GM19023 (cell line): Measurements from ENCODE around the gene TAL1.
"Not testable (repeated sequence)": the region's sequence is repeated elsewhere in the genome, so short reads cannot be mapped to it uniquely, and the experiment has no call there.

ENCODE experiments used
- ATAC-seq: cut with Tn5 transposase; IDR thresholded peaks from one replicate; pipeline ENCODE4 v1.9.1; 2021; ENCODE audit warnings: mild to moderate bottlenecking, moderate library complexity; ENCODE audit not compliant: unreplicated experiment

TAL1 gene

DNA sequence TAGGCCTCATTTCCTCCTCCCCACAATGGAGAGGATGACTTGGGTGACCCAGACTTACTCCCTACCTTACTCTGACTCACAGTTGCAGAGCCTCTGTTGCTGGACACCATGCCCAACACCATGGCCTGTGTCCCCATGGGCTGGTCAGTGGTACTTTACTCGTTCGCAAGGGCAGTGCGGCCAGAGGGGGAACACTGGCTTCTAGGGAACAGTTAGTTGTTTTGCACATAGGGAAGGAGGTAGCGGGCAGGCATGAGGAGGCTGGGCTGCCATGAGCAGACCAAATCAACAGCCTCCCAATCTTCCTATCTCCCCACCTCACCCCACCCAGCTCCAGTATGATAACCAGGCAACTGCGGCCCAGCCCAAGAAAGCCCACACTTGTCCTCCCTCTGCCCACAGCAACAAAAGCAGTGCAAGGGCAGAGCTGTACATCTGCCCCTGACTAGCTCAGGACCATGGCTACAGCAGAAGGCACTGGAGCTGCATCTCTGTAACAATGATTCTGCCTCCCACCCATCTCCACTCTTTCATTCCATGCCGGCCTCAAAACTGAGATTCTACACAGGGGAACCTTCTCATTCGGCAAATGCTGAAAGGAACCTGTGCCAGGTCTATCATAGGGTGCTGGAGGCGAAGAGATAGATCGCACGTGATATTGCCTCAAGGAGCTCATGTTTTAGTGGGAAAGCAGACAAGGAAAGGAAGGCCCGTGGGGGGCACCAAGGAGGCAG is 18.6 kb downstream of the TAL1 start:
- no peak for ATAC-seq

DNA sequence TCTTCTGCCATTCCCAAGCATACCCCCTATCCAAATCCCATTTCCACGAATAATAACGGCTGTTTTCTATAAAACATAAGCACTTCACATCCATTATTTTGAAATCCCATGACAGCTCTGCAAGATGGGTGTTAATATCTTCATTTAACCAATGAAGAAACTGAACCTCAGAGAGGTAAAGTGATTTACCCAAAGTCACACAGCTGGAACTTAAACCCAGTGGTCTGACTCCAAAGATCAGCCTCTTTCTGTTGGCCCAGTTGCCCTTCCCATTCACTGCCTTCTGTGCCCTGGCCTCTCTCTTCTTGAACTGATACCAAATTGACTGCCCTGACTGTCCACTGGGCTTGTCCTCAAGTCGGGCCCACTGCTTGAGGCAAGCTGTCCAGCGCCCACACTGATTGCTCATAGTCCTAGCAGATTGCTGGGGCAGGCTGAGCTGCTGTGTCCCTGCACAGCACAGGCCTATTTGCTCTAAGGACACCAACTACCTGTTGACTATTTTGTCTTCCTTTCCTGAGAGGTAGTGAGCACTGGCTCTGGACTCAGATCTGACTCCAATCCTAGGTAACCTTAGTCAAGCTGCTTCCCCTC is 19.3 kb downstream of the TAL1 start:
- no peak for ATAC-seq

DNA sequence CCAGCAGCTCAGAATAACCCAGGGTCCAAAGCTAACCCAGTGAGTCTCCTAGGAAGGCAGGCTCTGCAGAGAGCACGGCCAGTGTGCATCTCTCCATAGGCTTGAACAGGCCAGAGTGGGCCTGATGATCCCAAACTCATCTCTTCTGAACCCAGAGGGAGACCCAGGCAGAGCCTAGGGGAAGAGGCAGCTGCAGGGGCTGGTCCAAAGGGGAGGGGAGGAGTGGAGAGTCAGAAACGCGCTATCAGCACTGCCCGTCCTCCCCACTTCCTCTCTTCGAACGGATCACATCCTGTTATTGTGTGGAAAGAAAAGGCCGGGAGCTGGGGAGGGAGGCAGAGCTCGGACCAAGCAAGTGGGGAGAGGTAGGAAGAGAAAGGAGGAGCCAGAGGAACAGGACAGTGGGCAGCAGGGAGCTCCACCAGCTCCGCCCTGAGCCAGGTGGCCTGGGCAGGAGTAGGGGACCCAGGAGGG is 20.2 kb downstream of the TAL1 start:
- ATAC-seq: no peak

DNA sequence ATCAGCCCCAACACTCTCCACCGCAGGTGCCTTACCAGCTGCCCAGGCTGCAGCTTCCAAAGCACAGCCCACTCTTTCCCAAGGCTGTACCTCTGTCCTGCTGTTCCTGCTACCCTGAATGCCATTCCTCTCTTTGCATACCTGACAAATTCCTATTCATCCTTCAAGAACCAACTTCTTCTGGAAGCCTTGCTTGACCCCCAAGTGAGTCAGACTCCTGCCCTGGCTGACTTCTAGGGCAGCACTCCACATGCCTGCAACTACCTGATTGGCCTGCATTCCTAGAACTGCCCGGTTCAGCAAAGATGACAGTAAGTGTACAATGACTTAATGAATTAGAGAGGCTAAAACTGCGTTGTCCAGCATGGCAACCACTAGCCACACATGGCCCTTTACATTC is 21.4 kb downstream of the TAL1 start:
- no peak for ATAC-seq

DNA sequence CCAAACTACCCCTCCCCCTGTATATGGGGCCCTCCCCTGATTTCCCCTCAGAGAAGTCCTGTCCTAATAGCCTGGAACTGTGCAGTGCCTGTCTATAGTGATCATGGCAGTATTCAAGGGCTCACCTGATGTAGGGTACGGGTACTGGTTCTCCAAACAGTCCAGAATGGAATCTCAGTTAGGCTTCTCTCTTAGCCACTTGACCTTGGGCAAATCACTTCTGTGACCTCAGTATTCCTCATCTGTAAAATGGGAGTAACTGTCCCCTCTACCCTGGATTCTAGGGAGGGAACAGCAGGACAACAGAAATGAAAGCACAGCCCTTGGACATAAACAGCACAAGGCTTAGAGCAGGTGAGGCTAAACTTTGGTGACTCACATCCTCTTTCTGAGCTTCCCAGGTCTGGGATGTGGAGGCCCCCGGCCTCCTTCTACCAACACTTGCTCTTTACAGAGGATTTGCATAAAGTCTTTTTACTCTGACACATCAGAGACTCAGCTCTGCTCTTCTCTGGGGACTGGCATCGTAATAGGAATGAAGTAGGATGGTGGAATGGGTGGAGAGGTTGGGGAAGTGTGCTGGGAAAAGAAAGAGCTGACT is 22.2 kb downstream of the TAL1 start:
- ATAC-seq: no peak

DNA sequence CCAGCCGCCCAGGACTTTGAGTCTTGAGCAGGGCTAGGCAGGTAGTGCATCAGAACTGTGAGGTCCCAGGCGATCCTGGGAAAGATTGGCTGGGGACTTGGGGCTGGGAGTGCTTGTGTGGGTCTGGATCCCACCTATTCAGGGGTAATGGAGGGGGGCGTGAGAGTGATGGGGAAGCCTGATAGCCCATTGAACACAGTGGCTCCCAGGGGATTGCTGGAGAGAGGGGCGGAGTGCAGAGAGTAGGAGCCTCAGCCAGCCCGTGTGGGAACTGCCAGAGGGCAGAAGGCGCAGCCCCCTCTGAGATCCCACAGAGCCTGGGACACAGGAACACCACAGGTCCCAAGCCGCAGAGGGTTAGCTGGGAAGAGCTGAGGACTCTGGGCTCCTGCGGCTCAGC is 22.9 kb downstream of the TAL1 start:
- ATAC-seq: no peak

DNA sequence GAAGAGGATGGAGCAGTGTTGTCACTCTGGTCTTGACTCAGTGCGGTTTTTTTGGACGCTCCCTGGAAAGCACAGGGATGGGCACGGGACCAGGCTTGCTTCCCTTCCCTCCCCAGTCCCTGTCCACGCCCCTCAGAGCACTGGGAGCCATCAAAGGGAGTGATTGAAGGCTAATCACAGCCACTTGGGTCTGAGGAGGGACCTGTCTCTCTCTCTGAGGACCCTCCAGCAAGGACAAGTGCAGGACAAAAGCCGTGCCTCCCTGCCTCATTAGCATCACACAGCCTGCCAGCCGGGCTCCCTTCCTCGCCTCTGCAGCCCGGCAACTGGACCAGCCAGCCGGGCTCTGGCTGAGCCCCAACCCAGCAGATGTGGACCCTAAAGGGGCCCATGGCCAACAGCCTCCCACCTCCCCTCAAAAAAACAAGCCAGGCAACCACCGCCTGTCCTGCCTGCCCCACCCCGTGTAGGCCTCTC is 23.6 kb downstream of the TAL1 start:
- ATAC-seq: no peak

DNA sequence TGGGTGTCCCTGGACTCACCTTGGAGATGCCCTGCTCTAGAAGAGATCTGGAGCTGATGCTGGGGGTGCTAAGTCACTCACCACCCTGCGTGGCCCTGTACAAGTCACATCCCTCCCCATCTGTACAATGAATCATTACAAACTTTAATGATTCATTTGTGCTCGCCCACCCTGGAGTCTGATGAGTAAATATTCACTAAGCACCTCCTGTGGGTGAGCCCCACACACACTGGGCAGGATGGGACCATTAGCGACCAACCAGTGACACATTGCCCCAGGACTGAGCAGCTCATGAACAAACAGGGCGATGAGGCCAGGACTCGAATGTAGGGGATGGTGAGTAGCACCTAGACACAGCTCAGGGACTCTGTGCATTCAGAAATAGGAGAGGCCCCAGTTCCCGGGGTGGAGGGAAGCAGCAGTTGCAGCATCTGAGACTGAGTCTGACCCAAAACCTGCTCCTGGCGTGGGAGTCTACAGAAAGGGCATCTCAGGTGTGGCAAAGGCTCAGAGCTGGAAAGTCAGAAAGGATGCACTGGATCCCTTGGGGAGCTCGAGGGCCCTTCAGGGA is 24.1 kb downstream of the TAL1 start:
- no peak for ATAC-seq

DNA sequence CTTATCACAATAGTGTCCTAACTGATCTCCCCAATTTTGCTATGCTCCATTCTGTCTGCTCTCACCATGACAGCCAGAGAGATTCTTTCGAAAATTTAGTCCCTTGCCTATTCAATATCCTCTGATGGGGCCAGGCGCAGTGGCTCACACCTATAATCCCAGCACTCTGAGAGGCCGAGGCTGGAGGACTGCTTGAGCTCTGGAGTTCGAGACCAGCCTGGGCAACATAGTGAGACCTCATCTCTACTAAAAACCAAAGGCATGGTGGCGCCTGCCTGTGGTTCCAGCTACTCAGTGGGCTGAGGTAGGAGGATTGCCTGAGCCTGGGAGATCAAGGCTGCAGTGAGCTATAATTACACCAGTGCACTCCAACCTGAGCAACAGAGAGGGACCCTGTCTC is 26.1 kb downstream of the TAL1 start:
- ATAC-seq: no peak

DNA sequence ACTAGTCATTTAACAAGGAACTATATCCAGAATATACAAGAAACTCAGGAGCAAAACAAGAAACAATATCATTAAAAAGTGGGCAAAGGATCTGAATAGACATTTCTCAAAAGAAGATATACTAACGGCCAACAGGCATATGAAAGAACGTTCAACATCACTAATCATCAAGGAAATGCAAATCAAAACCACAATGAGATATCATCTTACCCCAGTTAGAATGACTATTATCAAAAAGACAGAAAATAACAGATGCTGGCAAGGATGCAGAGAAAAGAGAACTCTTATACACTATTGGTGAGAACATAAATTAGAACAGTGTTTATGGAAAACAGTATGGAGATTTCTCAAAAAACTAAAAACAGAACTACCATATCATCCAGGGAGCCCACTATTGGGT is 28.5 kb downstream of the TAL1 start:
- ATAC-seq: not testable (repeated sequence)

DNA sequence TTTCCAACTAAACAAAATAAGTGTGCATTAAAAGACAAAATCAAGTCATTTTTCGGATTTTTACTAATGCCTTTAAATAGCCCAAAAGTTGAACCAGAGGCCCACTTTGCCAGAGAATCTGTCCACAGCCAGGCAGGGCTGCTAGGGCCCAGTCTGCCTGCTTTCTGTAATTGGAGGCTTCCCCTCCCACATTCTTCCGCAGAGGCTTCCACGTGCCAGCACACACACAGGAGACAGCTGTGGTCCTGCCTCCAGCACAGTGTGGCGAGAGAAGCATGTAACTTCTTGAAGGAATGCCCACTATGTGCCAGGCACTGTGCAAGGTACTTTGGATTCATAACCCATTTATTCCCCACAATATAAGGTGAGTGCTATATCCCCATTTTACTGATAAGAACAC is 30.8 kb downstream of the TAL1 start:
- ATAC-seq: no peak

DNA sequence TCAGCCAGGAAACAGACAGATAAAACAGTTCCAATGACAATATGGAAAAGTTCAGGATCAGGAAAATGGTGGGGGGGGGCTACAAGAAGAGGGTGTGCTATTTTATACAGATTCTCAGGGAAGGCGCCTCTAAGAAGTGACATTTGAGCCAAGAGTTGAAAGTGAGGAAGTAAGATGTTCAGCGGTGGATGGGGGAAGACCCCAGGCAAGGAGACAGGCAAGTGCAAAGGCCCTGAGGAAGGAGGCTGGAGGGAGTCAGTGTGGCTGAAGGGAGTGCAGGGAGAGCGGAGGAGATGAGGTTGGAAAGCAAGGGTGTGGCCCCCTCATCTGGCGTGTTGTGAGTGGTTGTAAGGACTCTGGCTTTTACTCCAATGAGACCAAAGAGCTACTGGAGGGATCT is 33.8 kb downstream of the TAL1 start:
- ATAC-seq: no peak

DNA sequence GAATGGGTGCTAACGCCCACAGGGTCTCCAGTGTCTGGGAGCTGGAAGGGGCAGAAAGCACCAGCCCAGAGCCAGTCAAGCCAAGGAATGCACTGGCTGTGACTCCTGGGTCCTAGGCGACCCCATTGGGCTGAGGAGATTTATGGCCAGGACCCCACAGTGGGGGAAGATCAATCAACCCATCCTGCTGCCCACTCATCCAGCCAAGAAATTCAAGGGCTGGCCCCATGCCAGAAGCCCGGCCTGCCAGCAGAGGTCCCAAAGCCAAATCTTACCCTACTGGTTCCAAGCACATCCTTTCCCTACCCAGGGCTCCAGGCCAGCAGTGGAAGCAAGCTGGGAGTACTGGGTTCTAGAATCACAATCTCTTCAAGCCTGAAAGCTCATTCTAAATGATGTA is 35.4 kb downstream of the TAL1 start:
- no peak for ATAC-seq

DNA sequence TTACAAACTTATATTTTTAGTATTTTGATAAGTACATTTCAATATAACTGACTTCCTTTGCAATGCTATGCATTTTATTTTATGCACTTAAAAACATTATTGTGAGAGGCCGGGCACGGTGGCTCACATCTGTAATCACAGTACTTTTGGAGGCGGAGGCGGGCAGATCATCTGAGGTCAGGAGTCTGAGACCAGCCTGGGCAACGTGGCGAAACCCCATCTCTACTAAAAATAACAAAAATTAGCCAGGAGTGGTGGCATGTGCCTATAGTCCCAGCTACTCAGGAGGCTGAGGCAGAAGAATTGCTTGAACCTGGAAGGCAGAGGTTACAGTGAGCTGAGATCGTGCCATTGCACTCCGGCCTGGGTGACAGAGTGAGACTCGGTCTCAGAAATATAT is 36.0 kb downstream of the TAL1 start:
- not testable (repeated sequence) for ATAC-seq

DNA sequence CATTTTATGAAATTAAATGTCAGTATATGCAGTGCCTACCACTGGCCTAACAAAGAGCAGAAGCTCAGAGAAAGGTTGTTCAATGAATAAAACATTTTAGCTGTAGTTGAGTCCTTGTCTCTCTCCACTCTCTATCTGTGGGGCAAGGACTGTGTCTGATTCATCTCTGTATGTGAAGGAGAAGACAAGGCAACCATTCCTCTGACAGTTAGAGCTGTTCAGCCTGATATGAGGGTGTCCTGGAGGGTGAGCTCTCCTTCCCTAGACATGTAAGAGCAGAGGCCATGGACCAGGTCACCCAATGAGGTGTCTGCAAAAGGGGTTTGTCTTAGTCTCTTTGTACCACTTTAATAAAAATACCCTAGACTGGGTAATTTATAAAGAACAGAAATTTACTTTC is 37.7 kb downstream of the TAL1 start:
- ATAC-seq: no peak

DNA sequence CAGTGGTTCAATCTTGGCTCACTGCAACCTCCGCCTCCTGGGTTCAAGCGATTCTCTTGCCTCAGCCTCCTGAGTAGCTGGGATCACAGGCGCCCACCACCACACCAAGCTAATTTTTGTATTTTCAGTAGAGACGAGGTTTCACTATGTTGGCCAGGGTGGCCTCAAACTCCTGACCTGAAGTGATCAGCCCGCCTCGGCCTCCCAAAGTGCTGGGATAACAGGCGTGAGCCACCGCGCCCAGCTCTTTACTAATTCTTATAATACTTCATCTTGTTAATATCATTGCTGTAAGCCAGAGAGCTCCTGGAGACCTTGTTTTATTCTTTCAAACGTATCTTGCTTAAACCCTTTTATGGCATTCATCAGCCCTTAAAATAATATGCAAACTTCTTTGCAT is 38.5 kb downstream of the TAL1 start:
- ATAC-seq: not testable (repeated sequence)

DNA sequence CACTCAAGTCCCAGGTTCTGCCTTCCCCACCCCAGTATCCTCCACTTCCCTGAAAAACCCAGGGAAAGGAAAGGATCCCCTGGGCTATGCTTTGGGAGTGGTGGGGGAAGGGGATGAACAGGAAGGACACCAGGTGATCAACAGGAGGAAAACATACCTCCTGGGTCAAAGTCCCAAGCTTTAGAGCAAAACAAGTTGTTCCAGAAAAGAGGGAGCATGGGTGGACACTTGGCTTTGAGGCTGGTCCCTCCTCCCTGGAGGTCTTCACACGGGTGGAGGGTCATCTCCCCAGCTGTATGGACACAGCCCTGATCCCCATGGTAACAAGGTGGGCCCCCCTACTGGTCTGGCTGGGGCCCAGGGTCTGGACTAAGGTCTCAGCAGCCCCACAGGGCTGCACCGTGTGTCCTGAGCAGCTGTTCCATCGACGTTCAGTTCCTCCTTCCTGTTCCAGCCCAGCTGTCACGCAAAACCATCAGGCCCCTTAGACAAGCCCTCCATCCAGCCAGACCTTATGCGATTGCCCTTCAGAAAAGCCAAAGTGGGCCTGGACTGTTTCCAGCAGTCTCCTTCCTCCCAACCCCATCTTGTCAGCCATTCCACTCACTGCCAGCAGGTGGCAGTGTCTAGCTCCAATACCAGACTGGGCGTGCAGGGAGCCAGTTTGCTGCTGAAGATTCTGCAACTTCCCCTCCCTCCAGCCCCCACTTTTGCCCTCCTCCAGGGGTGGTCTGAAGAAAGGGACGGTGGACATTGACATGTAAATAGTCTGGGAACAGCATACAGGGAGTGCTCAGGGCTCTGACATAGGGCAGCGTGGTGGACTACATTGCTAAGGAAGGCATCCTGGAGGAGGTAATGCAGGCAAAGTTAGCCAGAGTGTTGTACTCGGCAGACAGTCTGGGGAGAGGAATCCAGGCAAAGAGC is 39.3 kb downstream of the TAL1 start:
- peak; percentile 71 for ATAC-seq

DNA sequence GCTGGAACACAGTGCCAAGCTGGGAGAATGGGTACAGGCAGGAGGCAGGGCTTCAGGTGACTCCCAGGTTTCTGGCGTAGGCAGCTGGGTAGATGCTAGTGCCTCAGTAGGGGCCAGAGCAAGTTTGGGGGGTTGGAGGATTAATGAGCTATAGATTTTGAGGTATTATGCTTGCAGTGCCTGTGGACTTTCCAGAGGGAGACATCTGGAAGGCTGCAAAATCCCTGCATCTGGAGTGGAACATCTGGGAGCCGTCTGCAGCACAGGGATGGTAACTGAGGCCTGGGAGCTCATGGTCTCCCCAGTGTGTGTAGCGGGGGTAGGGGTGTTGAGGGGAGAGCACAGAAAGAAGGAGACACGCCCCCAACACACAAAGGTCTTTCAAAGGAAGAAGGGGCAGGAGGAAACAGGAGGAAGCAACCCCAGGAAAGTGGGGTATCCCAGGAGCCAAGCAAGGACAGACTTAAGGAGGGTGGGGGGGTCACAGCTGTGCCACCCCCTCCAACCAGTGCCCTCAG is 40.0 kb downstream of the TAL1 start:
- no peak for ATAC-seq

DNA sequence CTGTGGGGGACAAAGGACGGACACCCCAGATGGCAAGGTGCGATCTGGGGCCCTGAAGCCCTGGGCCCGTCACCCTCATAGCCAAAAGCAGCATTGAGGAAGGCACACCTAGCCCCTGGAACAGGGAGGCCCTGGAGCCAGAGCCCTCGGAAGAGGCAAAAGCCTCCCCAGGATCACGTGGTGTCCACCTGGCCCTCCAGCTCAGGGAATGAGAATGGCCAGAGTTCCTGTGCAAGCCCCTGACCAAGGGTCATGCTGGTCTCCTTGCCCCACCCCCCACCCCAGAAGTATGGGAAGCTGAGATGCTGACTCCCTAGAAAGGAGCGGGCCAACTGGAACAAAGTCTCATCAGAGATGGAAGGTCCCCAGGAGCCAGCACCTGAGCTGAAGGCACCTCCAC is 41.2 kb downstream of the TAL1 start:
- no peak for ATAC-seq

DNA sequence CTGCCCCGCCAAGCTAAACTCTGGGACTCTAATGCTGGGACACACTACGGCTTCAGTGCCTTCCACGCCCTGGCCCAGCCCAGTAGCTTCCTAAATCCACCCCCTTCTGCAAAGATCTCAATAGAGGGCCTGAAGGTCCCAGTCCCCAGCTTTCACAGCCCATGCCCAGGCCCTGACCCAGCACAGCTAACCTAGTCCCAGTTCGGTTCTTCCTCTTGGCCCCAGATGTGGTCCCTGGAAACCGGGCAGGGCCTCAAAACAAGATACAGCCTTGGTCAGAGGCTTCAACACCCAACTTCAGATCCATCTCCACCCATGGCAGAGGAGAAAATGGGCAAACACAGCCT is 41.5 kb downstream of the TAL1 start:
- no peak for ATAC-seq
